NCI-H2227 (cell line): ENCODE results near the gene PCNX2.

ENCODE experiments used
- DNase-seq: peaks from one replicate; lab custom pipeline; 2025; ENCODE audit not compliant: unreplicated experiment; lab: John Stamatoyannopoulos, UW

The PCNX2 gene

DNA sequence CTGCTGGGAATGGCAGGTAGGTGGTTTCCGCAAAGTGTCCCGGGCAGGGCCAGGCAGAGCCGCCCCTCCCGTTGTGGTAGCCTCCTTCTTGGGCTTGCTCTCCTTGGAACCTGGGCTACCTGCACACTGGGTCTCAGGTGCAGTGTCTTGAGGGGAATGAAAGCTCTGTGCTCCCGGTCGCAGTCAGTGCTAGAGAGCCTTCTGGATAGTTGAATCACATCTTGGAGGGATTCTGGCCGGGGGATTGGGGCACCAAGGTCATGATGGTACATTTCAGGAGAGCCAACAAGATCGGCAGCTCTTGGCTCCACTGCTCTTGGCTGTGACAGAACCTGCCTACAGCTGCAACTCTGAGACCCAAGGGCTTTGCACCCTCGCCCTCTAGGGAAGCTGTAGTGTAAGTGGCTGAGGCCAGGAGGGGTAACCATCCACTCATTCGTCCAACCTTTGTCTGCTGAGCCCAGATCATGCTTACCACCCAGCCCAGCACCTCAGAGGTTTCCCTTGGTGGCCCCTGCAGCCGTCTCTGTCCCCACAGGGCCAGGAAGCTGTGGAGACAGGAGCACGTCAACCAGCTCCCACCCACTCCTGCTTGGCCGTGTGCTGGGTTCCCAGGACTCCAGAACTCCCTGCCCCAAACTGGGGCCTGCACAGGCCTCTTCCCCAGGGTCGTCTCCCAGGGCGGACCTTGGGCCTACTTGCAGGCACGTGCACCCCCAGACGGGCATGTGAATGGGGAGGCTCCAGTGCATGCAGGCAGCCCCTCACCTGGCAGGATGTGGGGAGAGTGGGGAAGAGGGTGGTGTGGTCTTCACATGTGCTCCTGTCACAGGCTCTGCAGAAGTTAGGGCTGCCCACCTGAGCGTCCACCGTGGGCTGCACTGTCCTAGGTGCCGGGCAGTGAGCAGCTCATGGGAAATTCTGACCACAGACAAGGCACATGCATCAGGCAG is 305.1 kb downstream of the PCNX2 start:
- no peak for DNase-seq

DNA sequence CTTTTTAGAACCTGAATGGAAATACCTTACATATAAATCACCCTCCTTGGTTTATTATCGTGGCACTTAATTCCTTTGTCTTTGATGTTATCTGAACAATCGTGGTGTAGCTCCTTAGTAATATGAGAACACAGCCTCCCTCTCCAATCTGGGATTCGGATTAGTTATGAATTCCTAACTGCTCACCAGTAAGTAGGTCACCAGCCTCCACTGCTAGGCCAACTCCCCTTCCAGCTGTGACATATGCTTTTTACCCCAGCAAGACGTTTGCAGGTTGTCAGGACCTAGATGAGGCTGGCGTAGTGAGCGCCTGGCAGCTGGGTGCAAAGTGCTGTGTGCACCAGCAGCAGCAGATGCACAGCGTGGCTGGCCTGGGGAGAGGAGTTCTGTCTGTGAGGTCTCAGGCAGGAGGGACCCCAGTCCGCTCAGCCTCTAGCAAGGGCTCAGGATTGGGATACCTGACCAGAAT is 306.9 kb downstream of the PCNX2 start:
- DNase-seq = no peak

DNA sequence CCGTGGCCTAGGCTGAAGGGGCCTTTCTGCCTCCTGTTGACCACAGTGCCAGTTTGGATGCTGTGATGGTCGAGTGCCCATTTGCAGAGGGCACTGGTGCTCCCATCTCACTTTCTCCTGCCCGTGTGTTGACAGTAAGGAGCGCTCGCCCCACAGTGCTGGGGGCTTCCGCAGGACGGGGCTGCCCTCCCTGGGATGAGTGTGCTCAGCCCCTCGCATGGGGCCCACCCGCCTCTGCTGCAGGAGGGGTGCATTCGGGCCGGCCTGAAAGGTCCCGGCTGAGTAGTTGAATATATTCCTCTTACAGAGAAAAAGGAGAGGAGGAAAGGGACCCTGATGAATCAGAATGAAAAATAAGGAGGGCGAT is 307.8 kb downstream of the PCNX2 start:
- DNase-seq = no peak

- no peak for DNase-seq
Measured at GRCh38 chr1:232987046-232987773, 308.3 kb downstream of the PCNX2 start.

- no peak for DNase-seq
Measured at GRCh38 chr1:232986527-232986922, 309.0 kb downstream of the PCNX2 start.

- DNase-seq = no peak
Measured at GRCh38 chr1:232985882-232986526, 309.5 kb downstream of the PCNX2 start.

- DNase-seq = no peak
Measured at GRCh38 chr1:232984577-232985425, 310.7 kb downstream of the PCNX2 start.

DNA sequence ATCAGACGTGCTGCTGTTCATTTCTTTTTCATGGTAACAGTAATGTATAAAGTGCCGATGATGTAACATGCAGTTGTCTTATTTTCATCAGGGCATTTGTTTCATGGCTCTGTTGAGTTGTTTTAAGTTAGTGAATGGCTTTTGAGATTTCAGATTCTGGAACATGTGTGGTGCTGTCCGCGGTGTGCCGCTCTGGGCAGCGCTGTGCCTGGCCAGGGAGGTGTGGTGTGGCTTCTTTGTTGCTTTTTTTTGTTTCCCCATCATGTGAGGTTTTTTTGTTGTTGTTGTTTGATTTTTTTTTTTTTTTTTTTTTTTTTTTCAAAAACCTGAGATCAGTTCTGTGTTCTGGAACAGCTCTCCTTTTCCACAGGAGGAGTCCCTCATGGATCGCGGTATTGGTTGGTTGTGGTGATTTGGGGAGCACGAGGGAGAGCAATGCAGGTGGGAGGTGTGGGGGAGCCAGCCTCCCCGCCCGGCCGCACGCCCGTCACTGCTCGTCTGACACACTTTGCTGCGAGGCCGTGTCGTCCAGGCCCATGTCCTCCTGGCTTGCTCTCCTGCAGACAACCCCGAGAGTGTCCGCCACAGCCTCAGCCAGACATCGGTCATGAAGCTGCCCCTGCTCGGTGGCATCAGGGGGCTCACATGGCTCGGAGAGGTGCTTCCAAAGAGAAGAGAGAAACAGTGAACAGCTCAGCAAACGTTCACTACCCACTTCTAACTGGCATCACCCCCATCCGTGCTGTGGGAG is 311.5 kb downstream of the PCNX2 start:
- no peak for DNase-seq

DNA sequence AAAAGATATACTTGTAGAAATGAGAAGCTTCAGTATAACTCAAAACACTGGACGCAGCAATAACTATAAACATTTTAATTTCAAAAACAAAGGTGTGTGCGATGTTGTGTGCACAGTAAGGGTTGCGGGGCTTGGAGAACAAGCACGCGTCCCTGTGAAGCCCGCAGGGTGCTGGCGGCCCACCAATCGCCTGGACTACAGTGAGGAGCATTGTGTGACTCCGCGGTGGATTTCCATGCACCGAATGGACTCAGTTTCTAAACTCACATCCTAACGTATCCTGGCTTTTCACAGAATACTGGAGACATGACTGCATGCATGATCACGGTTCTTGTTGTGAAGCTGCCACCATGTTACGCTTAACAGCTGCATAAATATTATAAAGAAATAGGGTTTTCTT is 312.1 kb downstream of the PCNX2 start:
- no peak for DNase-seq

GRCh38 chr1:232982238-232982944 is 313.1 kb downstream of the PCNX2 start:
- no peak for DNase-seq

GRCh38 chr1:232980986-232981560 is 314.5 kb downstream of the PCNX2 start:
- DNase-seq = peak; percentile 18

- peak; percentile 27 for DNase-seq
Measured at GRCh38 chr1:232980355-232980978, 315.1 kb downstream of the PCNX2 start.

DNA sequence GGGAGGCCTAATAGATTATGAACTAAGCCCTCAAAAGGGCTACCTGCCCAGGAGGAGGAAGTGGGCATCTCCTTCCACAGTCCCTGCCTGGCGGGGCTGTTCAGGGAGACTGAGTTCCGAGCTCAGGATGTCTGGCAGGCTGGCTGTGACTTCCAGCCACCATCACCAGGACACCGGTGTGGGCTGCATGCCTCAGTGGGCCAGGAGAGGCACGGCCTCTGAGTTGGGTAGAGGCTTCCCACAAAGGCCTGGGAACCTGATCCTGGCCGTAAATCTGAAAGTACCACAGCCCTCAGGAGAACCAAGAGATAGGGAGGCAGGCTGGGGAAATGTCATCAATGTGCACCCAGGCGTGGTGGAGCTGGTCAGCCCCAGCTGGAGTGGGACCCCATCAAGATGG is 316.0 kb downstream of the PCNX2 start:
- DNase-seq = no peak

- DNase-seq = no peak
Measured at GRCh38 chr1:232978815-232979214, 316.7 kb downstream of the PCNX2 start.

- no peak for DNase-seq
Measured at GRCh38 chr1:232978091-232978634, 317.4 kb downstream of the PCNX2 start.

- DNase-seq = no peak
Measured at GRCh38 chr1:232974971-232975370, 320.6 kb downstream of the PCNX2 start.

DNA sequence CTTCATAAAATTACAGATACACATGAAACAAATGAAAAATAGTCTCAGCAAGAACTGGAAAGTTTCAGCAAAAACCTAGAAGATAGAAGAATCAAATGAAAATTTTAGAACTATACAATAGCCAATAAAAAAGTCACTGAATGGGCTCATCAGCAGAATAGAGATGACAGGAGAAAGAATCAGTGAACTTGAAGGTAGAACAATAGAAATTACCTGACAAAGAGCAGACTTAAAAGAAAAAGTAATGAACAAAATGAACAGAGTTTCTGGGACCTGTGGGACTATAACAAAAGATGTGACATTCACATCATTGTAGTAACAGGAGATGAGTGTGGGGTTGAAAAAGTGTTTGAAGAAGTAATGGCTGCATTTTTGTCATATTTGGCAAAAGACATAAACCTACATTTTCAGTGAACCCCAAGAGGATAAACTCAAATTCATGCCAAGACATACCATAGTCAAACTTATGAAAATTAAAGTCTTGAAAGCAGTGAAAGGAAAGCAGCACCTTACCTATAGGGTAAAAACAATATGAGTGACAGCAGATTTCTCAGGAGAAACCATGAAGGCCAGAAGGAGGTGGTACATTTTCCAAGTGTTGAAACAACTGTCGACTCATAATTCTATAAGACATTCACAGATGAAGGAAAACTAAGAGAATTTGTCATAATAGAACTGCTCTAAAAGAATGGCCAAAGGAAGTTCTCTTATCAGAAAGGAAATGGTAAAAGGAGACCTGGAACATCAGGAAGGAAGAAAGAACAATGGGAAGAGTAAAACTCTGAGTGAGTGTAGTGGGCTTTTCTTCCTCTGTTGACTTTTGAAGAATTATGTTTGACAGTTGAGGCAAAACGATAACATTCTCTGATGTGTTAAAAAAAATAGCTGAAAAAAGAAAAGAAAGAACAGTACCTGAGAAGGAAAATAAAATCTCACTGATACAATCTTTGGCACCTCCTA is 321.6 kb downstream of the PCNX2 start:
- no peak for DNase-seq
